ENCODE measurements around the gene IPO7.

Gene IPO7

GRCh38 chr11:9367551-9367950 lies 16.9 kb upstream of the IPO7 start:
- Histone ChIP-seq H3K9me3 (ENCODE audit: control insufficient read depth, insufficient read depth, low read depth, low read length) (no peaks in the 10 kb centered on the region), H3K4me3 (ENCODE audit: low read depth, low read length) (no peak overlapping the region), H3K9ac (ENCODE audit: low read length) (no peak overlapping the region), H3K27ac (ENCODE audit: low read depth, low read length) (no peak overlapping the region), H3K4me1 (ENCODE audit: control insufficient read depth, insufficient read depth, low read length) (peaks cover 21% of the 10 kb centered on the region), H3K36me3 (ENCODE audit: control insufficient read depth, insufficient read depth, low read length) (no peaks in the 10 kb centered on the region), H3K27me3 (ENCODE audit: control insufficient read depth, insufficient read depth, low read length) (no peaks in the 10 kb centered on the region)

GRCh38 chr11:9377036-9377435 lies 7.4 kb upstream of the IPO7 start:
- Histone ChIP-seq H3K36me3 (ENCODE audit: control insufficient read depth, insufficient read depth, low read length) (no peaks in the 10 kb centered on the region), H3K9ac (ENCODE audit: low read length) (no peak overlapping the region), H3K9me3 (ENCODE audit: control insufficient read depth, insufficient read depth, low read depth, low read length) (no peaks in the 10 kb centered on the region), H3K4me3 (ENCODE audit: low read depth, low read length) (no peak overlapping the region), H3K4me1 (ENCODE audit: control insufficient read depth, insufficient read depth, low read length) (peaks cover 22% of the 10 kb centered on the region), H3K27ac (ENCODE audit: low read depth, low read length) (no peak overlapping the region), H3K27me3 (ENCODE audit: control insufficient read depth, insufficient read depth, low read length) (no peaks in the 10 kb centered on the region)

GRCh38 chr11:9379041-9379440 lies 5.4 kb upstream of the IPO7 start:
- Histone ChIP-seq H3K27me3 (ENCODE audit: control insufficient read depth, insufficient read depth, low read length) (no peaks in the 10 kb centered on the region), H3K36me3 (ENCODE audit: control insufficient read depth, insufficient read depth, low read length) (no peaks in the 10 kb centered on the region), H3K27ac (ENCODE audit: low read depth, low read length) (no peak overlapping the region), H3K9ac (ENCODE audit: low read length) (no peak overlapping the region), H3K4me3 (ENCODE audit: low read depth, low read length) (no peak overlapping the region), H3K4me1 (ENCODE audit: control insufficient read depth, insufficient read depth, low read length) (peaks cover 17% of the 10 kb centered on the region; the same call in 1 of the 2 replicates), H3K9me3 (ENCODE audit: control insufficient read depth, insufficient read depth, low read depth, low read length) (no peaks in the 10 kb centered on the region)

- Histone ChIP-seq H3K4me1 (ENCODE audit: control insufficient read depth, insufficient read depth, low read length) (peaks cover 17% of the 10 kb centered on the region), H3K4me3 (ENCODE audit: low read depth, low read length) (no peak overlapping the region), H3K27ac (ENCODE audit: low read depth, low read length) (no peak overlapping the region), H3K9ac (ENCODE audit: low read length) (no peak overlapping the region), H3K36me3 (ENCODE audit: control insufficient read depth, insufficient read depth, low read length) (peaks cover 5% of the 10 kb centered on the region; the same call in 1 of the 2 replicates), H3K27me3 (ENCODE audit: control insufficient read depth, insufficient read depth, low read length) (no peaks in the 10 kb centered on the region), H3K9me3 (ENCODE audit: control insufficient read depth, insufficient read depth, low read depth, low read length) (no peaks in the 10 kb centered on the region)
Measured at GRCh38 chr11:9380773-9381172, 3.7 kb upstream of the IPO7 start.

GRCh38 chr11:9385327-9385899 lies 961 bp downstream of the IPO7 start:
- peaks cover 38% of the 10 kb centered on the region for H3K36me3 ChIP-seq (ENCODE audit: control insufficient read depth, insufficient read depth, low read length)
- peaks cover 19% of the 10 kb centered on the region for H3K4me1 ChIP-seq (ENCODE audit: control insufficient read depth, insufficient read depth, low read length)
- peak overlapping the region; percentile 99 for H3K27ac ChIP-seq (ENCODE audit: low read depth, low read length)
- H3K9ac ChIP-seq (ENCODE audit: low read length): peak overlapping the region; percentile 99
- no peaks in the 10 kb centered on the region for H3K9me3 ChIP-seq (ENCODE audit: control insufficient read depth, insufficient read depth, low read depth, low read length)
- H3K27me3 ChIP-seq (ENCODE audit: control insufficient read depth, insufficient read depth, low read length): no peaks in the 10 kb centered on the region
- peak overlapping the region; percentile 85 for H3K4me3 ChIP-seq (ENCODE audit: low read depth, low read length)

GRCh38 chr11:9386086-9386485 lies 1.6 kb downstream of the IPO7 start:
- no peaks in the 10 kb centered on the region for H3K9me3 ChIP-seq (ENCODE audit: control insufficient read depth, insufficient read depth, low read depth, low read length)
- peaks cover 12% of the 10 kb centered on the region for H3K4me1 ChIP-seq (ENCODE audit: control insufficient read depth, insufficient read depth, low read length)
- peak overlapping the region; percentile 85 for H3K4me3 ChIP-seq (ENCODE audit: low read depth, low read length)
- H3K36me3 ChIP-seq (ENCODE audit: control insufficient read depth, insufficient read depth, low read length): peaks cover 41% of the 10 kb centered on the region
- peak overlapping the region; percentile 99; the same call in 1 of the 2 replicates for H3K27ac ChIP-seq (ENCODE audit: low read depth, low read length)
- H3K27me3 ChIP-seq (ENCODE audit: control insufficient read depth, insufficient read depth, low read length): no peaks in the 10 kb centered on the region
- H3K9ac ChIP-seq (ENCODE audit: low read length): no peak overlapping the region

- H3K9ac ChIP-seq (ENCODE audit: low read length): no peak overlapping the region
Measured at GRCh38 chr11:9386901-9387300, 2.4 kb downstream of the IPO7 start.

GRCh38 chr11:9396310-9396709 lies 11.9 kb downstream of the IPO7 start:
- H3K4me1 ChIP-seq (ENCODE audit: control insufficient read depth, insufficient read depth, low read length): peaks cover 7% of the 10 kb centered on the region; the same call in 1 of the 2 replicates
- H3K4me3 ChIP-seq (ENCODE audit: low read depth, low read length): no peak overlapping the region
- no peak overlapping the region for H3K9ac ChIP-seq (ENCODE audit: low read length)
- H3K9me3 ChIP-seq (ENCODE audit: control insufficient read depth, insufficient read depth, low read depth, low read length): no peaks in the 10 kb centered on the region
- H3K36me3 ChIP-seq (ENCODE audit: control insufficient read depth, insufficient read depth, low read length): peaks cover 27% of the 10 kb centered on the region
- H3K27ac ChIP-seq (ENCODE audit: low read depth, low read length): no peak overlapping the region
- H3K27me3 ChIP-seq (ENCODE audit: control insufficient read depth, insufficient read depth, low read length): no peaks in the 10 kb centered on the region

More at GRCh38 chr11:9386901-9387300, 2.4 kb downstream of the IPO7 start:
- H3K27me3 ChIP-seq (ENCODE audit: control insufficient read depth, insufficient read depth, low read length): no peaks in the 10 kb centered on the region
- peaks cover 9% of the 10 kb centered on the region; the same call in 1 of the 2 replicates for H3K4me1 ChIP-seq (ENCODE audit: control insufficient read depth, insufficient read depth, low read length)
- H3K27ac ChIP-seq (ENCODE audit: low read depth, low read length): no peak overlapping the region
- H3K9me3 ChIP-seq (ENCODE audit: control insufficient read depth, insufficient read depth, low read depth, low read length): no peaks in the 10 kb centered on the region
- peak overlapping the region; percentile 85; the same call in 1 of the 2 replicates for H3K4me3 ChIP-seq (ENCODE audit: low read depth, low read length)
- peaks cover 45% of the 10 kb centered on the region for H3K36me3 ChIP-seq (ENCODE audit: control insufficient read depth, insufficient read depth, low read length)

GRCh38 chr11:9396752-9397151 lies 12.3 kb downstream of the IPO7 start:
- Histone ChIP-seq H3K9ac (ENCODE audit: low read length) (no peak overlapping the region), H3K4me3 (ENCODE audit: low read depth, low read length) (no peak overlapping the region), H3K27me3 (ENCODE audit: control insufficient read depth, insufficient read depth, low read length) (no peaks in the 10 kb centered on the region), H3K36me3 (ENCODE audit: control insufficient read depth, insufficient read depth, low read length) (peaks cover 25% of the 10 kb centered on the region), H3K4me1 (ENCODE audit: control insufficient read depth, insufficient read depth, low read length) (peaks cover 7% of the 10 kb centered on the region; the same call in 1 of the 2 replicates), H3K9me3 (ENCODE audit: control insufficient read depth, insufficient read depth, low read depth, low read length) (no peaks in the 10 kb centered on the region), H3K27ac (ENCODE audit: low read depth, low read length) (no peak overlapping the region)

- no peaks in the 10 kb centered on the region for H3K27me3 ChIP-seq (ENCODE audit: control insufficient read depth, insufficient read depth, low read length)
- H3K4me3 ChIP-seq (ENCODE audit: low read depth, low read length): no peak overlapping the region
- no peak overlapping the region for H3K9ac ChIP-seq (ENCODE audit: low read length)
- H3K27ac ChIP-seq (ENCODE audit: low read depth, low read length): no peak overlapping the region
- H3K36me3 ChIP-seq (ENCODE audit: control insufficient read depth, insufficient read depth, low read length): peaks cover 17% of the 10 kb centered on the region
- peaks cover 7% of the 10 kb centered on the region; the same call in 1 of the 2 replicates for H3K4me1 ChIP-seq (ENCODE audit: control insufficient read depth, insufficient read depth, low read length)
- no peaks in the 10 kb centered on the region for H3K9me3 ChIP-seq (ENCODE audit: control insufficient read depth, insufficient read depth, low read depth, low read length)
Measured at GRCh38 chr11:9397746-9398680, 13.6 kb downstream of the IPO7 start.

- no peaks in the 10 kb centered on the region for H3K9me3 ChIP-seq (ENCODE audit: control insufficient read depth, insufficient read depth, low read depth, low read length)
- H3K4me1 ChIP-seq (ENCODE audit: control insufficient read depth, insufficient read depth, low read length): peaks cover 7% of the 10 kb centered on the region; the same call in 1 of the 2 replicates
- no peaks in the 10 kb centered on the region for H3K27me3 ChIP-seq (ENCODE audit: control insufficient read depth, insufficient read depth, low read length)
- no peak overlapping the region for H3K4me3 ChIP-seq (ENCODE audit: low read depth, low read length)
- no peak overlapping the region for H3K9ac ChIP-seq (ENCODE audit: low read length)
- H3K27ac ChIP-seq (ENCODE audit: low read depth, low read length): no peak overlapping the region
- peaks cover 29% of the 10 kb centered on the region for H3K36me3 ChIP-seq (ENCODE audit: control insufficient read depth, insufficient read depth, low read length)
Measured at GRCh38 chr11:9399466-9399865, 15.0 kb downstream of the IPO7 start.
